HG03342 (cell line): ENCODE measurements around the gene PC.
A peak's percentile ranks its signal among the peaks of the same experiment; 100 is the strongest.

Experiments
- ATAC-seq: cut with Tn5 transposase; IDR thresholded peaks from one replicate; pipeline ENCODE4 v1.9.1; 2021; ENCODE audit warnings: mild to moderate bottlenecking, moderate library complexity; ENCODE audit not compliant: unreplicated experiment

The PC gene

GRCh38 chr11:66858186-66858938 is 99.8 kb downstream of the PC start:
- no peak for ATAC-seq

- ATAC-seq: no peak
Observed at GRCh38 chr11:66857927-66858185, 100.3 kb downstream of the PC start.

GRCh38 chr11:66857234-66857926 is 100.8 kb downstream of the PC start:
- no peak for ATAC-seq

GRCh38 chr11:66856496-66857233 is 101.5 kb downstream of the PC start, which contains the start of gene LRFN4:
Gene LRFN4, plus strand, starts transcription at chr11:66857064. Its CDS starts 681 bp downstream, at chr11:66857745.
- peak; percentile 33 for ATAC-seq

- peak; percentile 62 for ATAC-seq
Observed at GRCh38 chr11:66855574-66856495, 102.3 kb downstream of the PC start.

- no peak for ATAC-seq
Observed at GRCh38 chr11:66854729-66855211, 103.4 kb downstream of the PC start.

GRCh38 chr11:66854231-66854661 is 103.9 kb downstream of the PC start:
- ATAC-seq: no peak

- ATAC-seq: no peak
Observed at GRCh38 chr11:66853242-66854229, 104.6 kb downstream of the PC start.

- no peak for ATAC-seq
Observed at GRCh38 chr11:66852466-66853241, 105.5 kb downstream of the PC start.

GRCh38 chr11:66851698-66852465 is 106.3 kb downstream of the PC start:
- ATAC-seq: no peak

- ATAC-seq: no peak
Observed at GRCh38 chr11:66851239-66851596, 107.0 kb downstream of the PC start.

- no peak for ATAC-seq
Observed at GRCh38 chr11:66850588-66851238, 107.5 kb downstream of the PC start.

- no peak for ATAC-seq
Observed at GRCh38 chr11:66850235-66850587, 108.0 kb downstream of the PC start.

GRCh38 chr11:66849501-66850234 is 108.5 kb downstream of the PC start:
- ATAC-seq: no peak

GRCh38 chr11:66848671-66849500 is 109.3 kb downstream of the PC start:
- ATAC-seq: no peak
